ENCODE data around the gene CROCC2.

The CROCC2 gene

GRCh38 chr2:240935103-240935876, 29.2 kb downstream of the CROCC2 start:
- no peak for DNase-seq

GRCh38 chr2:240936106-240936505, 30.0 kb downstream of the CROCC2 start:
- no peak for DNase-seq

DNA sequence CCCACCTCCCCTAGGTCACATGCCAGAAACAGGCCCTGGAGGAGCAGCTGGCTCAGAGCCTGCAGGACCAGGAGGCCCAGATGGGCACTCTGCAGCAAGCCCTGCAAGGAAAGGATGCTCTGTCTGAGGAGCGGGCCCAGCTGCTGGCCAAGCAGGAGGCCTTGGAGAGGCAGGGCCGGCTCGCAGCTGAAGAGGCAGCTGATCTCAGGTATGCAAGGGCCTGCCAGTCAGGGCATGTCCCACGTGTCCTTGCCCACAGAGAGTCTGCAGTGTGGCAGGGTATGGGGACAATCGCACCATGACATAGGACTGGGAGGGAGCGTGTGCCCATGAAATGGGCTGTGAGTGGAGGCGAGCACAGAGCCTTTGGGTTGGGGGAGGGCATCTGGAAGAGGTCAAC, 39.9 kb downstream of the CROCC2 start:
- DNase-seq: peak in 1 of 14 donors; percentile 28

- no peak for DNase-seq
Observed at GRCh38 chr2:240946654-240947053, 40.5 kb downstream of the CROCC2 start.

GRCh38 chr2:240947176-240947575, 41.0 kb downstream of the CROCC2 start:
- no peak for DNase-seq

DNA sequence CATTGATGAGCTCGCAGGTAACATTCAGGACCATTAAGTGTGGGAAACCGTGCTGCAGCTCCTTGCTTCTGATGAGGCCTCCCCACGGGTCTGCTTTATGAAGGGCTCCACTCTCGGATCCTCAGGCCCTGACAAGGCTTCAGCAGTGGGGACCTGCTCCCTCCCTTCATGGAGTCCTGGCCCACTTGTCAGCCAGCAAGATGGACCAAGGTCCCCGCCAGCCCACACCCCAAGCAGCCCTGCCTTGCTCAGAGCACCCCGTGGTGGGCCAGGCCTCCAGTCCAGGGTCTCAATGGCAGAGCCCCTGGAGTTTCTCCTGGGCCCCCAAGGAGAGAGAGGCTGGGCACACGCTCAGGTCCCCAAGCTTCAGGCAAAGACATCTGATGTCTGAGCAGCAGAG, 41.5 kb downstream of the CROCC2 start:
- no peak for DNase-seq

DNA sequence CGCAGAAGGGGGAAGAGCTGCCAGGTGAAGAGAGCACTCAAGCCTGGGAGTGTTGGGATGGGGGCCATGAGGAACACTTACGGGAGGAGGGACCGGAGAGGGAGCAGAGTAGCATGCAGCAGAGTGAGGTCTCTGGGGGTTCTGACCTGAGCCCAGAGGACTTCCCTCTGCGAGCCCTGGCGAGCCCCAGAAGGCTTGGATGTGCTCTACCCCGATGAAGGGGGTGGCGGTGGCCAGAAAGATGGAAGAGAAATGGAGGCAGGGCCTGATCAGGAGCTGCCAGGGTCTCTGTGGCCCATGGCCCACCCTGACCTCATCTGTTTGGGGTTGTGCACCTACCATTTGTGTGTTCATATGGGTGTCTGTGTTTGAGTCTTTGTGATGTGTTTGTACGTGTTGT, 42.0 kb downstream of the CROCC2 start:
- DNase-seq: no peak

GRCh38 chr2:240948905-240949790, 43.0 kb downstream of the CROCC2 start:
- no peak for DNase-seq

- DNase-seq: no peak
Observed at GRCh38 chr2:240949791-240950705, 43.9 kb downstream of the CROCC2 start.

- DNase-seq: no peak
Observed at GRCh38 chr2:240951045-240951594, 45.0 kb downstream of the CROCC2 start.

DNA sequence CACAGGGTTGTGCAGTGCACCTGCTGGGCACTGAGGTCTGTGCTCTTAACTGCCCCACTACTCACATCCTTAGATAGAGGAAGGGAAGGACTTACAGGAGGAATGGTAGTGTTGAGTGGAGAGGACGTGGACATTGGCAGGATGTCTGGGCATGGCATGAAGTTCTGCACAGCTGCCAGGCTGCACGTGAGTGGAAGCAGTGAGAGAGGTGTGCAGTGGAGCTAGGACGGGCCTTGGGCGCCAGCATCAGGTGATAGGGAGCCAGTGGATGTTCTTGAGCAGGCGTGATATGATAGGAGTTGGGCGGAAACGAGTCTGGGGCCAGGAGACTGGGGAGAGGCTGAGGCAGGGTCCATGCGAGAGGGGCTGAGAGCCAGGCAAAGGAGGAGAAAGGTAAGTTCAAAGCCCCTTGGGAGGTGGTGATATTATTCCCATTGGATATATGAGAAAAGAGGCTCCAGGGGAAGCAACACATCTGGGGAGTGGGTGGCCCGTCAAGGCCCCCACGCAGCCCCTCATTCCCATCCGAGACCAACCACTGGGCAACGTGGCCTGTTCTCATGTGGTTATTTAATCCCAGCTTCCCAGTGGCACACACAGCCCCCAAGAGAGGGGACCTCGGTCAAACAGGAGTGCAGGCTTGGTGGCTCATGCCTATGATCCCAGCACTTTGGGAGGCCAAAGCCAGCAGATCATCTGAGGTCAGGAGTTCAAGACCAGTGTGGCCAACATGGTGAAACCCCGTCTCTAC, 46.5 kb downstream of the CROCC2 start:
- no peak for DNase-seq

- no peak for DNase-seq
Observed at GRCh38 chr2:240953426-240954410, 47.6 kb downstream of the CROCC2 start.

DNA sequence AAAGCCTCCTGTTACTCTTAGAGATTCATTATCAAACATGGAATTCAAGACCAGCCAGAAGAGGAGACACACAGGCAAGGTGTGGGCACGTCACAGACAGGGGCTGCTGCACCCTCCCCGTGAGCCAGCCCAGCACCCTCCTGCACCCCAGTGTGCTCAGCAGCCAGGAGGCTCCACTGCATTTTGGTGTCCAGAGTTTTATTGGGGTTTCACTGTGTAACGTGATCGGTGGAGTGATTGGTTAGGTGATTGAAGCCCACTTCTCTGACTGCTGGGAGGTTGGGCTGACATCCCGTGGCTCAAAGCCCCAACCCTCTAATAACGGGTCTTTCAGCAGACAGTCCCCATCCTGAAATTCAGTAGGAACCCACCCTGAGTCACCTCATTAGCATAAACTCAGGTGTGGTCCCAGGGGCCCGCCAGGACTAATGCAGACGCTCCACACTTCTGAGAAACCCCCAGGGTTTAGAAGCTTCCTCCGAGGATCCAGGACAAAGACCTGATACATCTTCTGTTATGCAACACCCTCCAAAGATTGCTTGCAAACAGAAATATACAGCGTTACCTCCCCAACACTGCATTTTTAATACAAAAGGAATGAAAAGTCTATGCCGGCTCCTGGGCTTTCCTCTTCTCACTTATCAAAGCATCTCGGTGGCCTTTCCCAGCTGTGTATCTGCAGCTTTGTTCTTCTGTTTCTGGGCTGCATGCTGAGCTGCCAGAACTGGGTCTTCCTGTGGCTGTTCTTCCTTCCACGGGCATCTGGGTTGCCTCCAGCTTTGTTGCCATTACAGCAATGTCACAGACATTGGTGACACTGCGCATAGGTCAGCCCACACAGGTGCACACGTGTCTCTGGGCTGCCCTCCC, 48.5 kb downstream of the CROCC2 start:
- no peak for DNase-seq

GRCh38 chr2:240955306-240956170, 49.4 kb downstream of the CROCC2 start:
- DNase-seq: no peak

GRCh38 chr2:240956171-240956934, 50.2 kb downstream of the CROCC2 start:
- DNase-seq: no peak

DNA sequence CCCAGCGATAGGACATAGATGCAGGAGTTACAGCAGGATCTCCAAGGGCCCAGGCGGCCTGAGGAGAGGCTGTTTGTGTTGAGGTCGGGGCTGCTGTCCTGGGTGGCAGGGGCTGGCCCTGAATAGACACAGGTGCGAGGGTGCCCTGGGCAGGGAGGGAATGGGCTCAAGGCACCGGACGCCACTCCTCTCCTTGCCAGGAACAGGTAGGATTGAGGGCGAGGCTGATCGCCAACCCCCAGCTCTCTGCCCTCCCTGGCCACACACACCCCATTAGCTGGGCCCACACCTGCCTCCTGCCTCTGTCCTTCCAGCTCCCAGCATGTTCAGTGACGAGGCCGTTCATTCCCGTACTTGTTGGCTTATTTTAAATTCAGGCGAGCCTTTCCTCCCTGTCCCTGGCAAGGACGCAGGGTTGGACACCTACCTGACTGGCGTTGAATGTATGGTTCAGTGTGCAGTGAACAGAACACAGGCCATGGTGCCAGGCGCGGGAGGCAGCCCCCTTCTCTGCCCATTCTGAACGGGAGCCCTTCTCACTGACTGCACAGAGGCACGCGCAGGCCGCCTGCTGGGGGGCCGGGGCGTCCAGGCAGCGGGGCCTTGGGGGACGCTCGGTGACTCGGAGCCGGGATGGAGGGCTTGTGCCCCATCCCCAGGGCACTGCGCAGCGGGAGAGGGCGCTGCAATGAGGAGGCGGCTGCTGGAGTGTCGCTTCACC, 51.0 kb downstream of the CROCC2 start:
- DNase-seq: no peak
